SK-N-SH (cell line): ENCODE measurements around the gene ADRA2A. TPM values are rescaled to one million over a fixed set of nuclear protein-coding genes. Genes with fewer than 3 reads are reported as not detected.

Experiments
- CTCF ChIA-PET: fragments of 300-600, 350-600 bp; formaldehyde crosslinking; extraction: SDS; loops from one replicate; lab custom pipeline; 2021; lab: Yijun Ruan, JAX
- POLR2A ChIA-PET: fragments of 350-600 bp; sonication (Branson Sonifier 250); formaldehyde crosslinking; extraction: SDS; loops from one replicate; lab custom pipeline; 2020; ENCODE audit warnings: antibody characterized with exemption, inconsistent platforms; lab: Yijun Ruan, JAX
- DNase-seq: peaks from one replicate; pipeline ENCODE4 v3.0.0; 2012
- H2AFZ ChIP-seq: fragments of 200-600 bp; sonication (generic); 2 replicates; pipeline ENCODE4 v1.8.1; 2016; ENCODE audit warnings: antibody characterized with exemption, mild to moderate bottlenecking, low read depth
- H3F3A ChIP-seq: fragments of 200-600 bp; sonication (generic); replicated peaks from 2 replicates; pipeline ENCODE3; 2016; ENCODE audit warnings: antibody characterized with exemption, mild to moderate bottlenecking; ENCODE audit not compliant: insufficient read depth
- H3K27ac ChIP-seq, 2 experiments: fragments of 200-500 bp in 1 of 2; fragments of 200-600 bp in 1 of 2; sonication (Bioruptor generic) in 1 of 2; sonication (generic), shearing (Covaris generic) in 1 of 2; 2 replicates each; pipeline versions ENCODE4 v1.5.1 to v1.6.1; 2014 to 2016; ENCODE audit warnings: low read depth in 2 of 2, inconsistent platforms in 1 of 2, low read length in 1 of 2, mild to moderate bottlenecking in 1 of 2, mixed read lengths in 1 of 2
- H3K27me3 ChIP-seq: fragments of 200-600 bp; sonication (generic), shearing (Covaris generic); 2 replicates; pipeline ENCODE4 v1.6.1; 2016; ENCODE audit warnings: mixed run types; ENCODE audit not compliant: insufficient read depth
- H3K36me3 ChIP-seq, 2 experiments: fragments of 200-500 bp in 1 of 2; fragments of 200-600 bp in 1 of 2; sonication (Bioruptor generic) in 1 of 2; sonication (generic) in 1 of 2; replicated peaks in 1 of 2; 2 replicates each; pipeline versions ENCODE3 to v1.5.1; 2014 to 2016; ENCODE audit warnings: low read length in 1 of 2, mild to moderate bottlenecking in 1 of 2; ENCODE audit not compliant: insufficient read depth in 2 of 2, control insufficient read depth in 1 of 2
- H3K4me1 ChIP-seq, 2 experiments: fragments of 200-500 bp in 1 of 2; fragments of 200-600 bp in 1 of 2; sonication (Bioruptor generic) in 1 of 2; sonication (generic), shearing (Covaris generic) in 1 of 2; 2 replicates each; pipeline versions ENCODE4 v1.5.1 to v1.6.1; 2014 to 2016; ENCODE audit warnings: low read depth in 1 of 2, low read length in 1 of 2, mixed run types in 1 of 2; ENCODE audit not compliant: insufficient read depth in 2 of 2, control insufficient read depth in 1 of 2
- H3K4me2 ChIP-seq: fragments of 200-600 bp; sonication (generic), shearing (Covaris generic); 2 replicates; pipeline ENCODE4 v1.6.1; 2017; ENCODE audit warnings: mixed run types
- H3K4me3 ChIP-seq, 2 experiments: fragments of 200-500 bp in 1 of 2; fragments of 200-600 bp in 1 of 2; sonication (Bioruptor generic) in 1 of 2; sonication (generic), shearing (Covaris generic) in 1 of 2; 2 replicates each; pipeline versions ENCODE4 v1.5.1 to v1.8.1; 2014 to 2016; ENCODE audit warnings: low read depth in 2 of 2, inconsistent platforms in 1 of 2, low read length in 1 of 2, mild to moderate bottlenecking in 1 of 2, mixed read lengths in 1 of 2, moderate library complexity in 1 of 2
- H3K79me2 ChIP-seq: fragments of 200-600 bp; sonication (generic); 2 replicates; pipeline ENCODE4 v1.8.1; 2017; ENCODE audit warnings: mild to moderate bottlenecking; ENCODE audit not compliant: insufficient read depth
- H3K9ac ChIP-seq: fragments of 200-600 bp; sonication (generic); 2 replicates; pipeline ENCODE4 v1.6.1; 2017; ENCODE audit warnings: mixed run types
- H3K9me2 ChIP-seq: fragments of 200-600 bp; sonication (generic); 2 replicates; pipeline ENCODE4 v1.6.1; 2017; ENCODE audit warnings: mixed run types
- H3K9me3 ChIP-seq: fragments of 200-600 bp; sonication (generic); 2 replicates; pipeline ENCODE4 v1.6.1; 2017; ENCODE audit warnings: mixed run types, mild to moderate bottlenecking, moderate library complexity
- H4K20me1 ChIP-seq: fragments of 200-600 bp; sonication (generic); 2 replicates; pipeline ENCODE4 v1.6.1; 2017; ENCODE audit warnings: mild to moderate bottlenecking, mixed run types; ENCODE audit not compliant: insufficient read depth
- CHD2 ChIP-seq: fragments of 150-350 bp; IDR thresholded peaks from 2 replicates; pipeline ENCODE4 v1.6.1; 2018; ENCODE audit warnings: low read length; ENCODE audit not compliant: partially characterized antibody
- EZH2phosphoT487 ChIP-seq: fragments of 200-600 bp; sonication (generic); IDR thresholded peaks from 2 replicates; pipeline ENCODE4 v1.6.1; 2017; ENCODE audit warnings: low read depth, mixed run types, mild to moderate bottlenecking, antibody characterized with exemption, moderate library complexity, borderline replicate concordance
- FOXJ3 ChIP-seq: sonication (generic); formaldehyde crosslinking; IDR thresholded peaks from 2 replicates; pipeline ENCODE4 v1.5.1; 2020; ENCODE audit warnings: mild to moderate bottlenecking, missing genetic modification reagents
- JUND ChIP-seq: IDR thresholded peaks from 2 replicates; pipeline ENCODE4 v1.4.0; 2012
- MEF2A ChIP-seq: IDR thresholded peaks from 2 replicates; pipeline ENCODE4 v1.4.0; 2012; ENCODE audit warnings: low read depth, borderline replicate concordance
- MXI1 ChIP-seq: IDR thresholded peaks from 2 replicates; pipeline ENCODE4 v1.6.1; 2012; ENCODE audit warnings: mild to moderate bottlenecking, low read depth, low read length, improper control_type of control experiment
- NRF1 ChIP-seq: IDR thresholded peaks from 2 replicates; pipeline ENCODE4 v1.6.1; 2012; ENCODE audit warnings: low read depth, mild to moderate bottlenecking, low read length
- POLR2AphosphoS5 ChIP-seq: IDR thresholded peaks from 2 replicates; pipeline ENCODE4 v1.6.1; 2012; ENCODE audit warnings: low read depth, low read length
- RCOR1 ChIP-seq: fragments of 150-350 bp; IDR thresholded peaks from 2 replicates; pipeline ENCODE4 v1.6.1; 2017; ENCODE audit warnings: antibody characterized with exemption, low read length
- RFX5 ChIP-seq: IDR thresholded peaks from 2 replicates; pipeline ENCODE4 v1.6.1; 2012; ENCODE audit warnings: mild to moderate bottlenecking, improper control_type of control experiment, low read length
- TCF12 ChIP-seq: IDR thresholded peaks from 2 replicates; pipeline ENCODE4 v1.4.0; 2012
- TEAD4 ChIP-seq: IDR thresholded peaks from 2 replicates; pipeline ENCODE4 v1.4.0; 2012; ENCODE audit warnings: mild to moderate bottlenecking, borderline replicate concordance; ENCODE audit not compliant: insufficient read depth
- YY1 ChIP-seq: IDR thresholded peaks from 2 replicates; pipeline ENCODE4 v1.4.0; 2012; ENCODE audit warnings: low read depth, mild to moderate bottlenecking
- WGBS: methylation state at CpG from one replicate; pipeline ENCODE4 v1.1.6; 2017; ENCODE audit warnings: low lambda C conversion rate; 5-methylcytosine and 5-hydroxymethylcytosine counted together
- polyA plus RNA-seq, 3 experiments: library from polyadenylated mRNA; depleted of rRNA; stranded (reverse); fragments of >200 nt; gene quantifications; 2 replicates each; pipeline ENCODE4 v1.2.3, GENCODE V29; 2012
- TF ChIP-seq, protein P1 (sequence below): IDR thresholded peaks from 2 replicates; pipeline ENCODE4 v1.4.0; 2012; ENCODE audit warnings: low read depth, borderline replicate concordance
- TF ChIP-seq, protein P2 (sequence below): IDR thresholded peaks from 2 replicates; pipeline ENCODE4 v1.4.0; 2012; ENCODE audit warnings: low read depth, borderline replicate concordance
- TF ChIP-seq, protein P3 (sequence below): fragments of 200-600 bp; sonication (generic); IDR thresholded peaks from 2 replicates; pipeline ENCODE4 v1.6.1; 2017; ENCODE audit warnings: antibody characterized with exemption, mild to moderate bottlenecking, moderate library complexity
- TF ChIP-seq, protein P4 (sequence below): IDR thresholded peaks from 2 replicates; pipeline ENCODE4 v1.6.1; 2012; ENCODE audit warnings: mild to moderate bottlenecking, low read depth, low read length, moderate library complexity
- TF ChIP-seq, protein P5 (sequence below): IDR thresholded peaks from 2 replicates; pipeline ENCODE4; 2012

The ADRA2A gene
- polyA plus RNA-seq, 1 of the 3 experiments (the other 2 are of a cell fraction): 0.02 TPM

DNA sequence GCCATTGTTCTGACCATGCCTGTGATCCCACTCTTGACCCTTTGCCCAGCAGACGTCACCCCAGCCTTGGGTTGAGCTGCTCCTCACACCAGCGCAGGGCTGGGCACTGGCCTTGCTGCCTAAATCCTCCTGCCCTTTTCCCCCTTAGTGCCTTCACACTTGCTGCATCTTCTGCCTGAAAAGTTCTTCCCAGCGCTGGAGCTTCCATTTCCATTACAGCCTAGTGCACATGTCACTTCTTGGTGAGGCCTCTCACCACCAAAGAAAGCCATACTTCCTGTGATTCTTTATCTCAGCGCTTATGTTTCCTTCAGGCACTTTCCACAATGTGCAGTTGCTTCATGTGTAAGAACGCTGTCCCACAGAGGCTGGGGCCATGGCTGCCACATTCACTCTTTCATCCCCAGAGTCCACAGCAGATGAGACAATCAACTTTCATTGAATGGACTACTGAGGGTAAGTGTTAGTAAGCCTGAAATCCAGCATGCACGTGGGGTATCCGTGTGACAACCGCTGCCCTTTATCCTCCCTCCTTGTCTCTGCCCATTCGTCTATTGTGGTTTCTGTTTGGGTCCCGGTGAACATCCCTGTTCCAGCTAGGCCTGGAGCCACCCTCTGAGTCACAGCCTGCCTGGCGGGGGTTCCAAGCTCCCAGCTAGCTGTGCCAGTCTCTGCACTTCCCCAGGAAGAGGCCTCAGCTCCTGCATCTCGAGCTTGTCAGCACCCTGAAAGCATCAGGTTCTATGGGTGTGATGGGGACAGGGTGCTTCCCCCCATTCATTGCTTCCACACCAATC is 37.3 kb downstream of the ADRA2A start:
- Histone ChIP-seq H3K9ac (no peak overlapping the region), H4K20me1 (no peaks in the 10 kb centered on the region), H3K79me2 (no peaks in the 10 kb centered on the region), H3K36me3 (no peaks in the 10 kb centered on the region), H3K27me3 (no peaks in the 10 kb centered on the region), H3K4me2 (no peak overlapping the region), H2AFZ (no peak overlapping the region), H3K27ac (no peak overlapping the region), H3K4me1 (no peaks in the 10 kb centered on the region; a peak in 1 of 4 replicates), H3K4me3 (no peak overlapping the region), H3K9me3 (no peaks in the 10 kb centered on the region), H3F3A (no peaks in the 10 kb centered on the region), H3K9me2 (no peaks in the 10 kb centered on the region)
- POLR2A ChIA-PET: no interaction called here
- DNase-seq: no peak
- WGBS: 49% methylated on average over 11 of the region's 12 CpGs
- TF ChIP-seq POLR2AphosphoS5 (no peak), FOXJ3 (CRISPR knock-in tag) (no peak), MEF2A (no peak), MXI1 (no peak), CHD2 (no peak), TCF12 (no peak), RCOR1 (no peak), YY1 (no peak), JUND (no peak), RFX5 (no peak), TEAD4 (no peak), NRF1 (no peak), EZH2phosphoT487 (no peak)
- TF ChIP-seq, protein P1, sequence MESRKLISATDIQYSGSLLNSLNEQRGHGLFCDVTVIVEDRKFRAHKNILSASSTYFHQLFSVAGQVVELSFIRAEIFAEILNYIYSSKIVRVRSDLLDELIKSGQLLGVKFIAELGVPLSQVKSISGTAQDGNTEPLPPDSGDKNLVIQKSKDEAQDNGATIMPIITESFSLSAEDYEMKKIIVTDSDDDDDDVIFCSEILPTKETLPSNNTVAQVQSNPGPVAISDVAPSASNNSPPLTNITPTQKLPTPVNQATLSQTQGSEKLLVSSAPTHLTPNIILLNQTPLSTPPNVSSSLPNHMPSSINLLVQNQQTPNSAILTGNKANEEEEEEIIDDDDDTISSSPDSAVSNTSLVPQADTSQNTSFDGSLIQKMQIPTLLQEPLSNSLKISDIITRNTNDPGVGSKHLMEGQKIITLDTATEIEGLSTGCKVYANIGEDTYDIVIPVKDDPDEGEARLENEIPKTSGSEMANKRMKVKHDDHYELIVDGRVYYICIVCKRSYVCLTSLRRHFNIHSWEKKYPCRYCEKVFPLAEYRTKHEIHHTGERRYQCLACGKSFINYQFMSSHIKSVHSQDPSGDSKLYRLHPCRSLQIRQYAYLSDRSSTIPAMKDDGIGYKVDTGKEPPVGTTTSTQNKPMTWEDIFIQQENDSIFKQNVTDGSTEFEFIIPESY: no peak
- TF ChIP-seq, protein P2, sequence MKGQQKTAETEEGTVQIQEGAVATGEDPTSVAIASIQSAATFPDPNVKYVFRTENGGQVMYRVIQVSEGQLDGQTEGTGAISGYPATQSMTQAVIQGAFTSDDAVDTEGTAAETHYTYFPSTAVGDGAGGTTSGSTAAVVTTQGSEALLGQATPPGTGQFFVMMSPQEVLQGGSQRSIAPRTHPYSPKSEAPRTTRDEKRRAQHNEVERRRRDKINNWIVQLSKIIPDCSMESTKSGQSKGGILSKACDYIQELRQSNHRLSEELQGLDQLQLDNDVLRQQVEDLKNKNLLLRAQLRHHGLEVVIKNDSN: no peak
- TF ChIP-seq, protein P3, sequence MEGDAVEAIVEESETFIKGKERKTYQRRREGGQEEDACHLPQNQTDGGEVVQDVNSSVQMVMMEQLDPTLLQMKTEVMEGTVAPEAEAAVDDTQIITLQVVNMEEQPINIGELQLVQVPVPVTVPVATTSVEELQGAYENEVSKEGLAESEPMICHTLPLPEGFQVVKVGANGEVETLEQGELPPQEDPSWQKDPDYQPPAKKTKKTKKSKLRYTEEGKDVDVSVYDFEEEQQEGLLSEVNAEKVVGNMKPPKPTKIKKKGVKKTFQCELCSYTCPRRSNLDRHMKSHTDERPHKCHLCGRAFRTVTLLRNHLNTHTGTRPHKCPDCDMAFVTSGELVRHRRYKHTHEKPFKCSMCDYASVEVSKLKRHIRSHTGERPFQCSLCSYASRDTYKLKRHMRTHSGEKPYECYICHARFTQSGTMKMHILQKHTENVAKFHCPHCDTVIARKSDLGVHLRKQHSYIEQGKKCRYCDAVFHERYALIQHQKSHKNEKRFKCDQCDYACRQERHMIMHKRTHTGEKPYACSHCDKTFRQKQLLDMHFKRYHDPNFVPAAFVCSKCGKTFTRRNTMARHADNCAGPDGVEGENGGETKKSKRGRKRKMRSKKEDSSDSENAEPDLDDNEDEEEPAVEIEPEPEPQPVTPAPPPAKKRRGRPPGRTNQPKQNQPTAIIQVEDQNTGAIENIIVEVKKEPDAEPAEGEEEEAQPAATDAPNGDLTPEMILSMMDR: no peak
- TF ChIP-seq, protein P4, sequence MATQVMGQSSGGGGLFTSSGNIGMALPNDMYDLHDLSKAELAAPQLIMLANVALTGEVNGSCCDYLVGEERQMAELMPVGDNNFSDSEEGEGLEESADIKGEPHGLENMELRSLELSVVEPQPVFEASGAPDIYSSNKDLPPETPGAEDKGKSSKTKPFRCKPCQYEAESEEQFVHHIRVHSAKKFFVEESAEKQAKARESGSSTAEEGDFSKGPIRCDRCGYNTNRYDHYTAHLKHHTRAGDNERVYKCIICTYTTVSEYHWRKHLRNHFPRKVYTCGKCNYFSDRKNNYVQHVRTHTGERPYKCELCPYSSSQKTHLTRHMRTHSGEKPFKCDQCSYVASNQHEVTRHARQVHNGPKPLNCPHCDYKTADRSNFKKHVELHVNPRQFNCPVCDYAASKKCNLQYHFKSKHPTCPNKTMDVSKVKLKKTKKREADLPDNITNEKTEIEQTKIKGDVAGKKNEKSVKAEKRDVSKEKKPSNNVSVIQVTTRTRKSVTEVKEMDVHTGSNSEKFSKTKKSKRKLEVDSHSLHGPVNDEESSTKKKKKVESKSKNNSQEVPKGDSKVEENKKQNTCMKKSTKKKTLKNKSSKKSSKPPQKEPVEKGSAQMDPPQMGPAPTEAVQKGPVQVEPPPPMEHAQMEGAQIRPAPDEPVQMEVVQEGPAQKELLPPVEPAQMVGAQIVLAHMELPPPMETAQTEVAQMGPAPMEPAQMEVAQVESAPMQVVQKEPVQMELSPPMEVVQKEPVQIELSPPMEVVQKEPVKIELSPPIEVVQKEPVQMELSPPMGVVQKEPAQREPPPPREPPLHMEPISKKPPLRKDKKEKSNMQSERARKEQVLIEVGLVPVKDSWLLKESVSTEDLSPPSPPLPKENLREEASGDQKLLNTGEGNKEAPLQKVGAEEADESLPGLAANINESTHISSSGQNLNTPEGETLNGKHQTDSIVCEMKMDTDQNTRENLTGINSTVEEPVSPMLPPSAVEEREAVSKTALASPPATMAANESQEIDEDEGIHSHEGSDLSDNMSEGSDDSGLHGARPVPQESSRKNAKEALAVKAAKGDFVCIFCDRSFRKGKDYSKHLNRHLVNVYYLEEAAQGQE: no peak
- TF ChIP-seq, protein P5, sequence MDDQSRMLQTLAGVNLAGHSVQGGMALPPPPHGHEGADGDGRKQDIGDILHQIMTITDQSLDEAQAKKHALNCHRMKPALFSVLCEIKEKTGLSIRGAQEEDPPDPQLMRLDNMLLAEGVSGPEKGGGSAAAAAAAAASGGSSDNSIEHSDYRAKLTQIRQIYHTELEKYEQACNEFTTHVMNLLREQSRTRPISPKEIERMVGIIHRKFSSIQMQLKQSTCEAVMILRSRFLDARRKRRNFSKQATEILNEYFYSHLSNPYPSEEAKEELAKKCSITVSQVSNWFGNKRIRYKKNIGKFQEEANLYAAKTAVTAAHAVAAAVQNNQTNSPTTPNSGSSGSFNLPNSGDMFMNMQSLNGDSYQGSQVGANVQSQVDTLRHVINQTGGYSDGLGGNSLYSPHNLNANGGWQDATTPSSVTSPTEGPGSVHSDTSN: no peak
- CTCF ChIA-PET: interaction anchor here (1.1 kb wide), 1 partner anchor 13 kb away, joined by 3 read pairs; no protein-coding TSS in a partner anchor
